Stimulated activated CD8-positive, alpha-beta memory T cell treated with anti-CD3 and anti-CD28 coated beads, Interleukin-15, amount 100 ng/mL, for 24 hours (primary cell): ENCODE measurements around the gene BAZ2B.
"Not testable (repeated sequence)": the region's sequence is repeated elsewhere in the genome, so short reads cannot be mapped to it uniquely, and the experiment has no call there.

Experiments used
- DNase-seq: peaks from one replicate; pipeline ENCODE4 v3.0.0-alpha.2; 2020; ENCODE audit warnings: low read depth

Gene BAZ2B

DNA sequence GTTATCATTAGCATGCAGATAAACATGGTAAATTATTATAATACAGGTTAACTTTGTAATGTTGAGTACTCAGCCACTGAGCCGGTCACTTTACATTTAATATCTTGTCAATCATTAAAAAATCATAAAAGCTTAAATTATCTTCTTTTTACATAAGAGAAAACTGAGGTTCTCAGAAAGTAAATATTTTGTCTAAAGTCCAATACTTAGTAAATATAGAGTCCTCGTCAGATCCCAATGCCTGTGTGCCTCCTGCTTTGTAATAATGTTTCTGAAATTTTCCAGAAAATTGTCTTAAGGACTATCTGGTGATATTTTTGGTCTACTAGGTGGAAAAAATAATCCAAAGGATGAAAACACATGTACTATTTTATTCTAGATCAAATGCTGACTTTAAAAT lies 213.6 kb downstream of the BAZ2B start:
- no peak for DNase-seq

- not testable (repeated sequence) for DNase-seq
Measured at GRCh38 chr2:159402160-159402559, 214.2 kb downstream of the BAZ2B start.

DNA sequence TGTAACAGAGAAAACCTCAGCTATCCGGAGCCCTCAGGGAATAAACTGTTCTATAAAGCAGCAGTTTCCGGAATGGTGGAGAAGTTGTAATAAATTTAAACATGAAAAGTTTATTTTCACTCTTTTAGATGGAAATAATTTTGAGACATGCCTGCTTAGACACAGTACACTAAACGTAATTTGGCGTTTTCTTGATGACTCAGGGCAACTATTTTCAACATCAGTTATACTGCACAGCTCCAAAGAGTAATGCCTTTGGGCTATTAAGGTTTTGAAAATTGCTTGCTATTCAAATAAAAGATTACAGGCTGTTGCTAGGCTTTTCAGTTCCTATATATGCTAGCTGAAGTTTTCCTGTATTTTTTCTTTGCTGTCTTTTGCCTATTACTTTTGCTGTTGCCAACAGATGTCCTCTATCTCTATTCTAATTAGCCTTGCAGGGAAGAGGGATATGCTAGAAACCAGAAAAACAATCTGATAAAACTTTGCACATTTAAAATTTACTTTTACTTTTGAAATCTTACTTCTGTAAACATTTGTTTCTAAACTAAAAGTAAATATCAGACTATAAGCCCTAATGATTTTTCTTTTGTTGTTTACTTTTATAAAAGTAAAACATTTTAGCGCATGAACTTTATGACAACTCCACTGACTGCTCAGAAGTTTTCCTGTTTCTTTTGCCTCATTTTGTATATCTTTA lies 216.5 kb downstream of the BAZ2B start:
- DNase-seq = no peak

- DNase-seq = no peak
Measured at GRCh38 chr2:159396799-159397198, 219.5 kb downstream of the BAZ2B start.

DNA sequence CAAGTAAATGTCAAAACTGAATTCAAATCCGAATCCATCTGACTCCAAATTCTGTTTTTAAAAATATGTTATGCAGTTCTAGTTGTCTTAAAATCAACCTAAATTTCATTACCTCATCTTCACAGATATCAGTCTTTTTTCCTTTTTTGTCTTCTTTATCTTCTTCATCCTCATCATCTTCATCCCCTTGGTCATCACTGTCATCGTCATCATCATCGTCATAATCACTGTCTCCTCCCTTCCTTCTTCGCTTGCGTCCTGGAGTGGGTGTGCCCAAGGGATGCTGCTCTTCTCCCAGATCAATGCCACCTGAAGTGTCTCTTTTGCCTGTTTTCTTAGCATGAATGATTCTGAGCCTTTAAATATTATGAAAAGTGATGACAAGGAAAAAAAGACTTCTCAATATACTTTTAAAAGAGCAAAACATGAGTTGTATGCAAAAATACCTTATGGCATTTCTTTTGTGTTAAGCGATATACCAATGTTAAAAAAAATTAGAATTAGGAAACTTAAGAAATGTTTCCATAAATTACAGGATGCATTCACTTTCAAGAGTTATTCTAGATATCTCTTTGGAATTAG lies 233.8 kb downstream of the BAZ2B start:
- DNase-seq = no peak

GRCh38 chr2:159381574-159381973 lies 234.8 kb downstream of the BAZ2B start:
- no peak for DNase-seq

DNA sequence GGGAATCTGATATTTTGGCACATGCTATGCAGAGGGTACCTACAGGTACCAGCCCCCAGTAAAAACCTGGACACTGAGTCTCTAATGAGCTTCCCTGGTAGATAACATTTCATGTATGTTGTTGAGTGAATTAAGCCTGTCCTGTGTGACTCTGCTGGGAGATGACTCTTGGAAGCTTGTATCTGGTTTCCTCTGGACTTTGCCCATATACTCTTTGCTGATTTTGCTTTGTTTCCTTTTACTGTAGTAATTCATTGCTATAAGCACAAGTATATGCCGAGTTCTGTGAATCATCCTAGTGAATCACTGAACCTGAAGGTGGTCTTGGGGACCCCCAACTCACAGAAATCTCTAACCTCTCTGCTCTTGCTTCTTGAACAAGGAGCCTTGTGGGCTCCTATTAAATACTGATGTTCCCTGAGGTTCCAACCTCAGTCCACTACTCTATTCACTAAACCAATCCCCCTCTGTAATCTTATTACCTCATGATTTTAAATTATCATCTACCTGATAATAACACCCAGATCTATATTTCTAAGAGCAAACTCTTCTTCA lies 235.6 kb downstream of the BAZ2B start:
- DNase-seq = no peak

- DNase-seq = no peak
Measured at GRCh38 chr2:159379181-159379580, 237.2 kb downstream of the BAZ2B start.

DNA sequence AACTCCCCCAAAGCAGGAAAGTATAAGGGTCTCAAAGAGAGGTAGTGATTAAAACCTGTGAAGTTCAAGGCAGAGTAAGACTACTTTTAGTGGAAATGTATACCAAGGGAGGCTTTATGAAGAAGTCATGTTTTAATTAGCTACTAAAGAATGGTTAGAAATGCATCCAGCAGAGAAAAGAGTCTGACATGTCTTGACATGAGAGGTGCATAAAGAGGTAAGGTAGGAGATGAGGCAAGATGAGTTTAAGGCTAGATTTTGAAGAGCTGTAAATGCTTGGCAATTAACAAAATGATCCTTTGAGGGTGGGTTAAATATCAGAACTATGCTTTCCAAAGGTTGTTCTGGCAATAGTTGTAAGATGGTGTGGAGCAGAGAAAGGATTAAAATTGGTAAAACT lies 241.1 kb downstream of the BAZ2B start:
- DNase-seq = no peak

DNA sequence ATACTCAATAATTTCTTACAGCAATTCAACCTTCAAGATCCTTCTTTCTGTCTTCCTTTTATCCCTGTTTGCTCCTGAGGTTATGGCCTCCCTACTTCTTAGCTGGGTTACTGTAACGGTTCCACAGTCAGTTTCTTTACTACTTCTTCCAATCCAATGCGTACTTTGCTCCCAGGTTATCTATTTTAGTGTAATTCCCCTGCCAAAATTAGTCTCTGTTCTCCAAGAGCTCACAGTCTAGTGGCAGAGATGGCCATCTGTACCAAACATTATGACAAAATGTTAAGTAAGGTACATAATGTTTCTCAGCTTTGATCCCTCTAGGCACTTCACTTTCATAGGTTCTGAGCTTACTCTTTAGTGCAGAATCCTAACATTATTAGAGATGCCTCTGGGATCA lies 244.8 kb downstream of the BAZ2B start:
- DNase-seq = no peak

- DNase-seq = no peak
Measured at GRCh38 chr2:159366538-159366937, 249.8 kb downstream of the BAZ2B start.

DNA sequence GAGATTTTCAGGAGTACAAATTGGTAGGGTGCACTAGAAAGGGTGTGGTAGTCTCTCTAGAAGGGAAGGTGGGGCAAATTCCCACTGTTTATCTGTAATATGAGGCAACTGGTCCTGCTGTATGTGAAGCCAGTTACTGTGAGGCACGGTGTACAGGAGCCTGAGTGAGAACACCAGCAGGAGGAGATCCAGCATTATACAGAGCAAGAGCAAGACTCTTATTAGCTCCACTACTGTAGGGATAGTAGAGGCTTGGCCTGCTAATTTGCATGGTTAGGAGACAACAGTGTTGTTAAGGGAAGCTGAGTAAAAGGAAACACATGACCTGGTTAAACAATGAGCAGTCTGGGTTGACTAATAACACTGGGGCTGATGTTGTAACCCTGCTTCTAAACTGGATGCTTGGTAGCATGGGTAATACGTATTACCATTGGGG lies 253.5 kb downstream of the BAZ2B start:
- no peak for DNase-seq

- no peak for DNase-seq
Measured at GRCh38 chr2:159362094-159362493, 254.3 kb downstream of the BAZ2B start.

DNA sequence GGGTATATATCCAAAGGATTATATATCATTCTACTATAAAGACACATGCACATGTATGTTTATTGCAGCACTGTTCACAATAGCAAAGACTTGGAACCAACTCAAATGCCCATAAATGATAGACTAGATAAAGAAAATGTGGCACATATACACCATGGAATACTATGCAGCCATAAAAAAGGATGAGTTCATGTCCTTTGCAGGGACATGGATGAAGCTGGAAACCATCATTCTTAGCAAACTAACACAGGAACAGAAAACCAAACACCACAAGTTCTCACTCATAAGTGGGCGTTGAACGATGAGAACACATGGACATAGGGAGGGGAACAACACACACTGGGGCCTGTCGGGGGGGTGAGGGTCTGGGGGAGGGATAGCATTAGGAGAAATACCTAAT lies 254.7 kb downstream of the BAZ2B start:
- not testable (repeated sequence) for DNase-seq

GRCh38 chr2:159356053-159356554 lies 260.2 kb downstream of the BAZ2B start:
- DNase-seq = no peak

- no peak for DNase-seq
Measured at GRCh38 chr2:159351977-159352376, 264.4 kb downstream of the BAZ2B start.

- DNase-seq = no peak
Measured at GRCh38 chr2:159349674-159350299, 266.6 kb downstream of the BAZ2B start.

DNA sequence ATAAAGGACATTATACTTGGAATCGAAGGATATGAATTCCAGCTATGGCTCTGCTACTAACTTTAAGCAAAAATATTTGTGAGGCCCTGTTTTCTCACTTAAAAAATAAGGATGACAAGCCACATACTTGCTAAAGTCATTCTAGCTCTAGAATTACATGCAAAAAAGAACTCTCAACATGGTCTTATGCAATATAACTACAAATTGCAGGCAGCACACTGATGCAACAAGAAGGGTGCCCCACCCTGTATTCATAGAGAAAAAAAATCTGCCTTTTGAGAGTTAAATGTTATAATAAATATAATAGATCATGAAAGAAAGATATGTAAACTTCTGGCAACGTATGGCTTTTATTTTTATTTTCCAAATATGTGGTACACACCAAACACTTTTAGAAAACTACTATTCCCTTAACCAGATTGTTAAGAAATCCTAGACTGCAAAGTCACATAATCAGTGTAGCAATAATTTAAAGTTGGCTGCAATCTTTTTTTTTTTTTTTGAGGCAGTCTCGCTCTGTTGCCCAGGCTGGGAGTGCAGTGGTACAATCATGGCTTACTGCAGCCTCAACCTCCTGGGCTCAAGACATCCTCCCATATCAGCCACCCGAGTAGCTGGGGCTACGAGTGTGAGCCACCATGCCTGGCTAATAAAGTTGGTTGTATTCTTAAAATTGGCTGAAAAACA lies 289.6 kb downstream of the BAZ2B start:
- DNase-seq = no peak

DNA sequence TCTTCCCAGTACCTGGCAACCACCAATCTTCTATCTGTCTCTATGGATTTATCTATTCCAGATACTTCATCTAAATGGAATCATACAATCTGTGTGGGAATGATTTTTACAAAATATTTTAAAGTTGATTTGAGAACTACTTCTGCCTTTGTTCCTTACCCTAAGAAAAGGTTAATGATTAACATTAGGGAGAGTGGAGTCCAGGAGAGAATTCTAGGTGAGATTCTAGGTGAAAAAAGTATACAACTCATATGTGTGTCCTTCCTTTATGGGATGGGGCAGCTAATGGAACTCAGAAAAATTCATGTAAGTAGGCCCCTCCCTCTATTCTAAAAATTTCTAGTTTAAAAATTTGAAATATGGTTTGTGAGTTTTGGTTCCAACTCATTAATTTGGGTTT lies 293.9 kb downstream of the BAZ2B start:
- no peak for DNase-seq

GRCh38 chr2:159317392-159318088 lies 298.8 kb downstream of the BAZ2B start:
- no peak for DNase-seq

DNA sequence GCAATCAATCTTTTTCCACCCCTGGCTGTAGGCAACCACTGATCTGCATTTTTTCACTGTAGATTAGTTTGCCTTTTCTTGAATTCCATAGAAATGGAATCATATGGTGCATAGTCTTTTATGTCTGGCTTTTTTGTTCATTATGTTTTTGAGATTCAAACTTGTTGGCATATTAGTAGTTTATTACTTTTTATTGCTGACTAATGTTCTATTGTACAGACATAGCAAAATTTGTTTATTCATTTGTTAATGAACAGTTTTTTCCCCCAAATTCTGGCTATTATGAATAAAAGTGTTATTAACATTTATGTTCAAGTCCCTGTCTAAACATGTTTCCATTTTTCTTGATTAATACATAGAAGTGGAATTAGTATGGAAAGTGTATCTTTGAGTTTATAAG lies 308.4 kb downstream of the BAZ2B start:
- DNase-seq = no peak

- DNase-seq = no peak
Measured at GRCh38 chr2:159300586-159300985, 315.8 kb downstream of the BAZ2B start.
